Pancreas (tissue), 10 donors: ENCODE results near the gene POLR3K. TPM values are rescaled to one million over a fixed set of nuclear protein-coding genes. Genes with fewer than 3 reads are reported as not detected.

Experiments
- ATAC-seq, 4 donors: fragments of 200-7000 bp; cut with Tn5 transposase; one replicate each; pipeline versions ENCODE4 v1.8.0 to v1.9.1; 2020; ENCODE audit warnings: mild to moderate bottlenecking in 4 of 4, moderate library complexity in 4 of 4
- DNase-seq, 6 donors: peaks; one replicate each; pipeline ENCODE4 v3.0.0-alpha.2; 2020
- FAIRE-seq: peaks from 2 replicates; lab custom pipeline; 2012; peaks lifted over from hg19 to GRCh38; lab: Jason Lieb, UNC
- H3K27ac ChIP-seq, 4 donors: fragments of 200-600 bp; sonication (generic); 1 replicate in 3 of 4; 2 replicates in 1 of 4; pipeline versions ENCODE4 v1.5.0 to v1.8.0; 2020
- H3K27me3 ChIP-seq, 4 donors: fragments of 200-600 bp; one replicate each; pipeline ENCODE4 v1.8.0; 2021
- H3K36me3 ChIP-seq, 3 donors: fragments of 200-600 bp; sonication (generic) in 1 of 3; one replicate each; pipeline versions ENCODE4 v1.5.0 to v1.8.0; 2020 to 2021
- H3K4me1 ChIP-seq, 3 donors: fragments of 200-600 bp; one replicate each; pipeline ENCODE4 v1.8.0; 2021
- H3K4me3 ChIP-seq, 4 donors: fragments of 200-600 bp; sonication (generic) in 2 of 4; one replicate each; pipeline versions ENCODE4 v1.5.0 to v1.8.0; 2020 to 2021
- H3K9me3 ChIP-seq, 4 donors: fragments of 200-600 bp; one replicate each; pipeline ENCODE4 v1.8.0; 2021
- WGBS, 2 donors: extraction: QIAGEN DNeasy Blood & Tissue Kit; methylation state at CpG; one replicate each; pipeline ENCODE4 v1.1.7; 2013; 5-methylcytosine and 5-hydroxymethylcytosine counted together
- intact Hi-C, 3 donors: fragments of 100-400 bp; cut with DNase I; formaldehyde crosslinking; loops; one replicate each; pipeline versions ENCODE4 v1.11.1 to v1.14.2; 2022
- polyA plus RNA-seq, 2 donors: library from polyadenylated mRNA; stranded (reverse); fragments of 200-250 nt; gene quantifications; one replicate each; pipeline ENCODE4 v1.2.3, GENCODE V29; 2013
- total RNA-seq, 6 donors: library from RNA; stranded (reverse); fragmentation: NEBNext Ultra II Directional in 4 of 6; extraction: Animal tissue kit (Norgen Biotek cat#: 25700) in 4 of 6; gene quantifications; one replicate each; pipeline versions ENCODE4 v1.2.1 to v1.2.4, GENCODE V29; 2021 to 2023
- TF ChIP-seq, protein P1 (sequence below), 4 donors: fragments of 200-600 bp; sonication (generic) in 3 of 4; IDR thresholded peaks; one replicate each; pipeline versions ENCODE4 v1.5.0 to v1.8.0; 2021; ENCODE audit warnings: antibody characterized with exemption in 4 of 4
- donor health status: healthy with polysubstance abuse.
- donor health status: DM: no; HTN: no; CAD: no; lungs with moderate emphysema.
- donor health status: DM: no; HTN: no; CAD: no.
- donor health status: control.
- donor health status: control.
- donor health status: Bipolar disorder and iron deficiency.
- donor health status: DM: yes; HTN: yes; CAD: no.
- donor health status: DM: no; HTN: no; CAD: no.
- donor health status: DM: no; HTN: no; CAD: no.
- donor health status: DM: yes; HTN: yes; CAD: no.

Gene POLR3K
- total and polyA plus RNA-seq, 8 donors, result 2.8 to 5.3 (median 4.1) TPM

- ATAC-seq, result peak in 3 of 4 donors; percentile 25 to 74 (median 55)
- Histone ChIP-seq H3K9me3 (no peaks in the 10 kb centered on the region), H3K36me3 (peaks cover 0 to 1% (median 0%) of the 10 kb centered on the region in 3 donors), H3K27me3 (no peaks in the 10 kb centered on the region), H3K27ac (no peak overlapping the region), H3K4me3 (no peak overlapping the region), H3K4me1 (no peaks in the 10 kb centered on the region)
- TF ChIP-seq, protein P1, sequence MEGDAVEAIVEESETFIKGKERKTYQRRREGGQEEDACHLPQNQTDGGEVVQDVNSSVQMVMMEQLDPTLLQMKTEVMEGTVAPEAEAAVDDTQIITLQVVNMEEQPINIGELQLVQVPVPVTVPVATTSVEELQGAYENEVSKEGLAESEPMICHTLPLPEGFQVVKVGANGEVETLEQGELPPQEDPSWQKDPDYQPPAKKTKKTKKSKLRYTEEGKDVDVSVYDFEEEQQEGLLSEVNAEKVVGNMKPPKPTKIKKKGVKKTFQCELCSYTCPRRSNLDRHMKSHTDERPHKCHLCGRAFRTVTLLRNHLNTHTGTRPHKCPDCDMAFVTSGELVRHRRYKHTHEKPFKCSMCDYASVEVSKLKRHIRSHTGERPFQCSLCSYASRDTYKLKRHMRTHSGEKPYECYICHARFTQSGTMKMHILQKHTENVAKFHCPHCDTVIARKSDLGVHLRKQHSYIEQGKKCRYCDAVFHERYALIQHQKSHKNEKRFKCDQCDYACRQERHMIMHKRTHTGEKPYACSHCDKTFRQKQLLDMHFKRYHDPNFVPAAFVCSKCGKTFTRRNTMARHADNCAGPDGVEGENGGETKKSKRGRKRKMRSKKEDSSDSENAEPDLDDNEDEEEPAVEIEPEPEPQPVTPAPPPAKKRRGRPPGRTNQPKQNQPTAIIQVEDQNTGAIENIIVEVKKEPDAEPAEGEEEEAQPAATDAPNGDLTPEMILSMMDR (IDR thresholded peaks at IDR 0.05), result no peak
- intact Hi-C loops, result no loop called here
- FAIRE-seq, result no peak
- DNase-seq, result no peak
- WGBS, 2 donors, result 52 to 66% methylated on average over 9 of the region's 9 CpGs
Observed at GRCh38 chr16:91484-91883, 38.1 kb upstream of the POLR3K start.

GRCh38 chr16:89391-90302 is 36.2 kb upstream of the POLR3K start:
- TF ChIP-seq, protein P1 (IDR thresholded peaks at IDR 0.05), result no peak
- no peak for FAIRE-seq
- no peak for ATAC-seq

GRCh38 chr16:88613-89012 is 35.2 kb upstream of the POLR3K start:
- ATAC-seq (no peak), DNase-seq (peak in 1 of 6 donors; percentile 62), FAIRE-seq (no peak)
- no peak overlapping the region for H3K4me3 ChIP-seq
- no peak overlapping the region for H3K27ac ChIP-seq
- no peaks in the 10 kb centered on the region for H3K9me3 ChIP-seq
- no peaks in the 10 kb centered on the region for H3K4me1 ChIP-seq
- H3K27me3 ChIP-seq, result no peaks in the 10 kb centered on the region
- intact Hi-C loops, result no loop called here
- TF ChIP-seq, protein P1 (IDR thresholded peaks at IDR 0.05), result no peak
- WGBS, 2 donors, result 96% methylated on average over 14 of the region's 14 CpGs
- H3K36me3 ChIP-seq, result peaks cover 0 to 12% (median 3%) of the 10 kb centered on the region in 3 donors

More at GRCh38 chr16:89391-90302, 36.2 kb upstream of the POLR3K start:
- Histone ChIP-seq H3K36me3 (peaks cover 0 to 12% (median 3%) of the 10 kb centered on the region in 3 donors), H3K4me3 (no peak overlapping the region), H3K27ac (no peak overlapping the region), H3K4me1 (no peaks in the 10 kb centered on the region), H3K27me3 (no peaks in the 10 kb centered on the region), H3K9me3 (no peaks in the 10 kb centered on the region)
- 87 to 88% methylated on average over 27 to 30 of the region's 30 CpGs for whole genome bisulfite sequencing, 2 donors
- intact Hi-C loops, result no loop called here
- DNase-seq, result peak in 1 of 6 donors; percentile 70

DNA sequence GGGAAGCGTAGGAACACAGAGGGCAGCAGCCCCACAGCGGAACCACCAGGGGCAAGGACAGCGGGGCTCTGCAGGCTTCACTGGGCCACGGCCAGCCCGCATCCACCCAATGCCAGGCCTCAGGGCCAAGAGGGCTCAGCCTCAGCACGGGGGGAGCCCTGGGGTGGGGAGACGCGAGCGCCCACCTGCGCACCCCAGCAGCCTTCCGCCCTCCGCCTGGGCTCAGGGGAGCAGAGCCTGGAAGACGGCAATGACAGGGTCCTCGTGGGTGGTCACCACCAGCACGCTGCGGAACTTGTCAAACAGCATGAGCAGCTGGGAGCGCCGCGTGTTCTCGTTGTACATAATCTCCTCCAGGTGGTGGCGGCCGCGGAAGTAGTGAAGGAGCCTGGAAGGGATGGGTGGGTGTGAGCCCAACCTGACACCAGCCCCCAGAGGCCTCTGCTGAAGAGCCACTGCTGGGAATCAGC is 33.1 kb upstream of the POLR3K start:
- Histone ChIP-seq H3K27ac (no peak overlapping the region), H3K9me3 (no peaks in the 10 kb centered on the region), H3K27me3 (no peaks in the 10 kb centered on the region), H3K4me1 (no peaks in the 10 kb centered on the region), H3K4me3 (no peak overlapping the region), H3K36me3 (peaks cover 0 to 12% (median 3%) of the 10 kb centered on the region in 3 donors)
- FAIRE-seq (no peak), DNase-seq (peak in 1 of 6 donors; percentile 70), ATAC-seq (no peak)
- TF ChIP-seq, protein P1 (IDR thresholded peaks at IDR 0.05), result no peak
- intact Hi-C loops, result no loop called here
- 88 to 90% methylated on average over 23 of the region's 23 CpGs for WGBS, 2 donors
